Endothelial cell of umbilical vein (primary cell): ENCODE data around the gene AGFG1. TPM values are rescaled to one million over a fixed set of nuclear protein-coding genes. Genes with fewer than 3 reads are reported as not detected.
"Not testable (repeated sequence)": the region's sequence is repeated elsewhere in the genome, so short reads cannot be mapped to it uniquely, and the experiment has no call there.

Experiments used
- BruUV-seq: library from RNA; stranded (reverse); fragments of 400-500 nt; replicated peaks from 2 replicates; lab custom pipeline; 2021; lab: Mats Ljungman, UMichigan
- CTCF ChIA-PET: fragments of 300-600, 350-600 bp; sonication (Branson Sonifier 250); formaldehyde crosslinking; loops from one replicate; lab custom pipeline; 2021; ENCODE audit warnings: antibody characterized with exemption, inconsistent platforms; lab: Charles Lee
- POLR2A ChIA-PET: fragments of 300-600, 350-600 bp; sonication (Branson Sonifier 250); formaldehyde crosslinking; loops from one replicate; lab custom pipeline; 2021; ENCODE audit warnings: antibody characterized with exemption, inconsistent platforms; lab: Charles Lee
- DNase-seq: peaks from one replicate; pipeline ENCODE4 v3.0.0-alpha.2; 2011; ENCODE audit warnings: low read depth, low spot score
- FAIRE-seq: peaks from 2 replicates; lab custom pipeline; 2011; peaks lifted over from hg19 to GRCh38; lab: Jason Lieb, UNC
- H2AFZ ChIP-seq: 2 replicates; pipeline ENCODE4 v1.6.0; 2012; ENCODE audit warnings: low read depth, low read length, control low read depth, inconsistent platforms
- H3K27ac ChIP-seq: 2 replicates; pipeline ENCODE4 v1.5.1; 2011; ENCODE audit warnings: low read depth, mild to moderate bottlenecking, control low read depth, low read length, moderate library complexity; ENCODE audit not compliant: insufficient read depth
- H3K27me3 ChIP-seq, 2 experiments: 2 replicates each; pipeline versions ENCODE4 v1.6.0 to v1.6.1; 2011; ENCODE audit warnings: low read length in 2 of 2, mixed read lengths in 1 of 2; ENCODE audit not compliant: control insufficient read depth in 2 of 2, insufficient read depth in 2 of 2
- H3K36me3 ChIP-seq, 2 experiments: 2 replicates in 1 of 2; 3 replicates in 1 of 2; pipeline ENCODE4 v1.5.1; 2011; ENCODE audit warnings: low read length in 2 of 2, mild to moderate bottlenecking in 1 of 2, moderate library complexity in 1 of 2; ENCODE audit not compliant: control insufficient read depth in 2 of 2, insufficient read depth in 2 of 2; ENCODE audit errors: extremely low read depth in 1 of 2
- H3K4me1 ChIP-seq: 3 replicates; pipeline ENCODE4 v1.5.1; 2011; ENCODE audit warnings: mild to moderate bottlenecking, low read length; ENCODE audit not compliant: control insufficient read depth, insufficient read depth; ENCODE audit errors: extremely low read depth
- H3K4me2 ChIP-seq: 2 replicates; pipeline ENCODE4 v1.6.1; 2011; ENCODE audit warnings: low read length, control low read depth, mixed read lengths; ENCODE audit not compliant: insufficient read depth
- H3K4me3 ChIP-seq, 3 experiments: fragments of 200-600 bp in 1 of 3; sonication (generic), shearing (Covaris generic) in 1 of 3; replicated peaks in 1 of 3; 2 replicates each; pipeline ENCODE4 v1.5.1; 2011 to 2016; ENCODE audit warnings: control low read depth in 3 of 3, low read length in 3 of 3, mild to moderate bottlenecking in 2 of 3, inconsistent platforms in 1 of 3, low read depth in 1 of 3, moderate library complexity in 1 of 3; ENCODE audit not compliant: insufficient read depth in 1 of 3
- H3K79me2 ChIP-seq: 2 replicates; pipeline ENCODE4 v1.6.0; 2012; ENCODE audit warnings: low read length, inconsistent platforms; ENCODE audit not compliant: control insufficient read depth, insufficient read depth
- H3K9ac ChIP-seq: replicated peaks from 2 replicates; pipeline ENCODE3; 2011; ENCODE audit warnings: low read length, control low read depth; ENCODE audit not compliant: insufficient read depth; ENCODE audit errors: extremely low read depth
- H3K9me1 ChIP-seq: replicated peaks from 3 replicates; pipeline ENCODE4 v1.6.0; 2011; ENCODE audit warnings: mild to moderate bottlenecking, low read length; ENCODE audit not compliant: control insufficient read depth, insufficient read depth; ENCODE audit errors: extremely low read depth
- H3K9me3 ChIP-seq: replicated peaks from 2 replicates; pipeline ENCODE4 v1.5.1; 2012; ENCODE audit warnings: low read length, inconsistent platforms; ENCODE audit not compliant: control insufficient read depth, insufficient read depth
- H4K20me1 ChIP-seq: replicated peaks from 2 replicates; pipeline ENCODE3; 2011; ENCODE audit warnings: mild to moderate bottlenecking, low read length; ENCODE audit not compliant: control insufficient read depth, insufficient read depth; ENCODE audit errors: extremely low read depth
- CTCF ChIP-seq, 2 donors: IDR thresholded peaks; 1 replicate in 1 of 2; 2 replicates in 1 of 2; pipeline ENCODE4 v1.5.1; 2011; ENCODE audit warnings: low read length in 2 of 2, mild to moderate bottlenecking in 2 of 2, moderate library complexity in 2 of 2, control low read depth in 1 of 2, inconsistent platforms in 1 of 2, low read depth in 1 of 2; ENCODE audit not compliant: insufficient read depth in 1 of 2; ENCODE audit errors: extremely low read depth in 1 of 2
- EZH2 ChIP-seq: IDR thresholded peaks from 2 replicates; pipeline ENCODE4 v1.6.1; 2012; ENCODE audit warnings: borderline replicate concordance, low read depth, mild to moderate bottlenecking, moderate library complexity, low read length, inconsistent platforms; ENCODE audit not compliant: severe bottlenecking
- FOS ChIP-seq: IDR thresholded peaks from 2 replicates; pipeline ENCODE4 v1.6.1; 2011; ENCODE audit warnings: mild to moderate bottlenecking, low read length, moderate library complexity, borderline replicate concordance; ENCODE audit not compliant: insufficient read depth
- GATA2 ChIP-seq: IDR thresholded peaks from 2 replicates; pipeline ENCODE4 v1.7.0; 2011; ENCODE audit warnings: low read depth, mild to moderate bottlenecking, moderate library complexity, mixed read lengths, low read length; ENCODE audit not compliant: insufficient read length, insufficient read depth
- JUN ChIP-seq: IDR thresholded peaks from 2 replicates; pipeline ENCODE4 v1.6.1; 2011; ENCODE audit warnings: borderline replicate concordance, low read depth; ENCODE audit not compliant: insufficient read length, insufficient read depth
- MAX ChIP-seq: IDR thresholded peaks from 2 replicates; pipeline ENCODE4 v1.6.1; 2011; ENCODE audit not compliant: insufficient read depth, insufficient read length
- MYC ChIP-seq: IDR thresholded peaks from one replicate; pipeline ENCODE4 v1.6.1; 2011; ENCODE audit warnings: mild to moderate bottlenecking, low read depth, low read length
- POLR2A ChIP-seq: IDR thresholded peaks from 2 replicates; pipeline ENCODE4 v1.6.1; 2012; ENCODE audit warnings: low read depth, mild to moderate bottlenecking, control low read depth, low read length
- POLR2AphosphoS5 ChIP-seq: IDR thresholded peaks from 2 replicates; pipeline ENCODE4 v1.6.1; 2012; ENCODE audit warnings: low read depth, mild to moderate bottlenecking, control low read depth, low read length, moderate library complexity; ENCODE audit not compliant: insufficient read depth
- dilution Hi-C: fragments of 300-500 bp; cut with MboI; formaldehyde crosslinking; loops from one replicate; pipeline ENCODE4 v1.15.0; 2019; ENCODE audit warnings: low sequenced_read_pairs; ENCODE audit not compliant: extremely low pct_ligation_motif_present
- intact Hi-C: fragments of 100-400 bp; cut with micrococcal nuclease; formaldehyde crosslinking; loops from one replicate; pipeline ENCODE4 v1.10.0; 2022
- polyA plus RNA-seq, 4 experiments: library from polyadenylated mRNA; depleted of rRNA in 3 of 4; stranded (reverse) in 3 of 4; unstranded in 1 of 4; fragments of >200 nt; gene quantifications; 2 replicates each; pipeline versions ENCODE4 v1.2.1 to v1.2.3, GENCODE V29; 2011 to 2012; ENCODE audit warnings: missing spikeins in 1 of 4
- total RNA-seq: library from RNA; stranded (reverse); gene quantifications from 2 replicates; pipeline ENCODE4 v1.2.3, GENCODE V29; 2021

The AGFG1 gene
- total and polyA plus RNA-seq, 2 donors (not counting 3 experiments of a cell fraction or from before 2014, with no cell fraction given): 87.9 to 106 TPM

GRCh38 chr2:227517724-227518123, 45.8 kb downstream of the AGFG1 start:
- H3K4me2 ChIP-seq: no peak overlapping the region
- CTCF ChIA-PET: interaction anchor here (1.1 kb wide), 1 partner anchor 1914 kb away, joined by 4 read pairs; no protein-coding TSS in a partner anchor

GRCh38 chr2:227518278-227518865, 46.4 kb downstream of the AGFG1 start:
- H3K9ac ChIP-seq, H3K4me1 ChIP-seq, H3K36me3 ChIP-seq, dilution Hi-C loops, H3K4me3 ChIP-seq, H3K27me3 ChIP-seq, H3K9me3 ChIP-seq, intact Hi-C loops, H3K27ac ChIP-seq, H2AFZ ChIP-seq, H3K9me1 ChIP-seq, BruUV-seq, H3K4me2 ChIP-seq: not testable (repeated sequence)
- H3K79me2 ChIP-seq: peaks cover 88% of the 10 kb centered on the region
- H4K20me1 ChIP-seq: peaks cover 11% of the 10 kb centered on the region
- FAIRE-seq: peak; percentile 77
- DNase-seq: peak; percentile 31
- ChIA-PET POLR2A (interaction anchor here (0.7 kb wide), 1 partner anchor 31 kb away, joined by 4 read pairs; no protein-coding TSS in a partner anchor), CTCF (interaction anchor here (1.1 kb wide), 1 partner anchor 1913 kb away, joined by 4 read pairs; no protein-coding TSS in a partner anchor)

More at GRCh38 chr2:227517724-227518123, 45.8 kb downstream of the AGFG1 start:
- H3K4me3 ChIP-seq: no peak overlapping the region
- dilution Hi-C loops: no loop called here
- H2AFZ ChIP-seq: no peak overlapping the region
- H3K9me3 ChIP-seq: no peaks in the 10 kb centered on the region
- peaks cover 3% of the 10 kb centered on the region for H3K9me1 ChIP-seq
- intact Hi-C loops: no loop called here
- no peaks in the 10 kb centered on the region for H3K36me3 ChIP-seq
- POLR2A ChIA-PET: interaction anchor here (0.7 kb wide), 1 partner anchor 30 kb away, joined by 4 read pairs; no protein-coding TSS in a partner anchor
- H3K27me3 ChIP-seq: no peaks in the 10 kb centered on the region
- no peak overlapping the region for H3K27ac ChIP-seq
- peaks cover 91% of the 10 kb centered on the region for H3K79me2 ChIP-seq
- H3K4me1 ChIP-seq: no peaks in the 10 kb centered on the region
- FAIRE-seq (no peak), DNase-seq (no peak)
- H4K20me1 ChIP-seq: peaks cover 15% of the 10 kb centered on the region
- no peak overlapping the region for H3K9ac ChIP-seq
- no TSS peak for BruUV-seq
- TF ChIP-seq EZH2: no peak
- no peak for TF ChIP-seq JUN
- no peak for TF ChIP-seq FOS
- no peak for TF ChIP-seq MAX
- no peak for TF ChIP-seq POLR2AphosphoS5
- TF ChIP-seq POLR2A: no peak
- TF ChIP-seq CTCF (IDR thresholded peaks at IDR 0.05; ENCODE audit: extremely low read depth in 1 of 2, insufficient read depth in 1 of 2, low read depth in 1 of 2, low read length in 2 of 2): no peak
- no peak for TF ChIP-seq GATA2
- TF ChIP-seq MYC: no peak
